HUDEP-2 (cell line): Measurements from ENCODE around the gene CAMTA1.

Experiments used
- DNase-seq, 76 experiments: peaks; one replicate each; lab custom pipeline; 2025; ENCODE audit not compliant: unreplicated experiment in 76 of 76; lab: John Stamatoyannopoulos, UW

CAMTA1 gene

DNA sequence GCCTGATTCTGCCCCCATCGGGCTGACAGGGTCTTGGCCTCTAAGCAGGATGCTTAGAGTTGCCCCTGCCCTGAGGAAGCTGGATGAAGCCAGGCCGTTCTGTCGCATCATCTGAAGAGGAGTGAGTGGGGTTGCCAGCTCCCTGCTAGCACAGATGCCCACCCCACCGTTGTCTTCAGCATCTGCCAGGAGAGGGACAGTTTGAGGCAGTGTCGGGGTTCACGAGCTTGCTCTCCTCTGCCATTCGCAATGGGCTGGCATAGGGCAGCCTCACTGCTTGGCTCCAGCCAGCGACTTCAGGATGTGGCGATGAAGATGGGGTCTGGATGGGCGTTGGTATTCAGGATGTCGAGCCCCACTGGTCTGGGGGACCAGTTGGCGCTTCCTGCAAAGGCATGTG lies 840.1 kb downstream of the CAMTA1 start:
- DNase-seq = no peak

DNA sequence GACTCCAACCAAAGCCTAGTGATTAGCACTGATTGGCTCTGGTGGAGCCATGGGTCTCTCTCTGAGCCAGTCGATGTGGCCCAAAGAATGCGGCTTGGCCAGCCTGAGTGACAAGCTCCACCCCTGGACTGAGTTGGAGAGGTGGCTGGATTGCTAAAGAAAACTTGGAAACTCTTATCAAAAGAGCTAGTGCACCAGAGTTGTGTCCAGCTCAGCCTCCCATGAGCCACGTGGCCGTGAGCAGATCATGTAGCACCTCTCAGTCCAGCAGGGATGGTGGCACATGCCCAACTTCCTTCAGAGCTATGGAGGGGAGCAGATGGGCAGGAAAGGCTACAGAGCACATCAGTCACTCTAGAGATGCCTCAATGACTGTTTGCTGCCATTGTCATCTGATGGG lies 843.0 kb downstream of the CAMTA1 start:
- no peak for DNase-seq

DNA sequence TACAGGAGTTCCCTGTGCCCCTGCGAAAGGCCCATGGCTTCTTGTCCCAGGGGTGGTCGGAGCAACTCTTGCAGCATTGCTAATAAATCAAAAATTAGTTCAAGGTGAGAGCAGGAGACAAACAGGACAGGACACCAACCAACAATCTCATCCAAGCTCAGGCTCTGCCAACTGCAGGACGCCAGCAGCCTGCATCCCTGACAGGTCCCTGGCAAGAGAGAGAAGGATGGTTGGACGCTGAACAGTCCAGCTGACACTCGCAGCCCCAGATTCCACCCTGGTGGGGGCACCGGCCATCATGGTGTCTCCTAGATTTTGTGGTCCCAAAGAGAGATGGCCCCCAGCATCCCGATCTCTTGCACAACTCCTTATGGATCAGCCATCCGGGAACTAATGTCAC lies 843.8 kb downstream of the CAMTA1 start:
- DNase-seq = no peak

DNA sequence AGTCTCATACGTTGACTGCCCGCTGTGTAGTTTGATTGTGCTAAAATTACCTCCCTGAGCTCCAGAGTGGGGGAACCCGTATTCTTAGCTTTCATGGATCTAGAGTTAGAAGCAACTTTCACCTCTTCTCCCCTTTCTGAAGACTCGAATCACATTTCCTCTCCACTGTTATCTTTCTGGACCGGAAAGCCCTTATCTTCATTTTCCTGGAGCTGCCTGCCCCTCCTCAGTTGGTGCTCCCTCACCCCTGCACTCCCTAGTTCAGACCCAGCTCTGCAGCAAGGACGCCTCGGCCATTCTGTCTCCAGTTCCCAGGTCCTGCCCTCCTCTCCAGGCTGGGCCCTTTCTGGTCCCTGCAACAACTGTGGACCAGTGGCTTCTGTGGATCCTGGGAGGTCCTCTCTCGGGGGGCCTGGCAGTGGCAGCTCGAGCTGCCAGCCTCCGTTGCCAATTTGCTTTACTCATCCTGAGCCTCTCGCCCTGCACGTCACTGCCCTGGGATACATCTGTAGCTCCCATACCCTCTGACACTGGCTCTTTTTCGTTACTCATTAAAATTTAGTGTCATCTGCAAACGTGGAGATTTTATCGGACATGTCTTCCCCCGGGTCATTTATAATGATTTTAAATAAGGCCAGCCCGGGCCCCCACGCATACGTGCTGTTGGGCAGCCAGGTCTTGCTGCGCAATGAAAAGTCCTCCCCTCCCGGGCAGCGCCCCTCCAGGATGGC lies 844.4 kb downstream of the CAMTA1 start:
- no peak for DNase-seq

DNA sequence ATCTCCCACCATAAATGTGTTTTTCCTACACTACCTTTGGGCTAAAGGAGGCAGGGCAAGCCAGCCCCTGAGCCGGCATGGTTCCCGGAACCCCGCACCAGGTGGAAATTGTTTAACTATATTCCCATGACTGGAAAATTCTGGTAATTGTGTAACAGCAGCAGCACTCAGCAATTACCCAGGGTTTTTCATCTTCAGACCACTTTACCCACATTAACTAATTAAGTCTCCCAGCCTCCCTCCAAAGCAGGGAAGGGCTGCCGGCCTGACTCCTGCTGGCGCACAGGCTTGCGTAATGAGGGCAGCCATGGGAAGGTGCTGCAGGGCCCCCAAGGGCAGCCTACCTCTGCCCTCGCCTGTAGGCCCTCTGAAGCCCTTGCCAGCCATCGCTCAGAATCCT lies 845.1 kb downstream of the CAMTA1 start:
- no peak for DNase-seq

DNA sequence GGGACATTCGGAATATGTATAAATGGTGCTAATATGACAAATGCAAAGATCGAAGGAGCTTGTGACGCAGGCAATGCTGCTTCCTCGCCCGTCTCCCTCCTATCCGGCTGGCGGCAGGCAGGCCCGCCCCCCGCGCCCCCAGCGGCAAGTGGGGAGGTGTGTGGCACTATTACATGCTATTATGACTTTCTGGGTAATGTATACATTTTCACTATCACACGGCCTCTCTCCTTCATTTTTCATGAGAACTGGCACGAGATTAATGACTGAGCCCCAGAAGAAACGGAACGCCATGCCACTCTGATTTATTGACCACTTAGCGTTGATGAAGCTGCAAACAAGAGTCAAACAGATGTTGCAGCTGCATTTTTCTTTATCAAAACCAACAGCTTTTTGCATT lies 846.9 kb downstream of the CAMTA1 start:
- DNase-seq = no peak

DNA sequence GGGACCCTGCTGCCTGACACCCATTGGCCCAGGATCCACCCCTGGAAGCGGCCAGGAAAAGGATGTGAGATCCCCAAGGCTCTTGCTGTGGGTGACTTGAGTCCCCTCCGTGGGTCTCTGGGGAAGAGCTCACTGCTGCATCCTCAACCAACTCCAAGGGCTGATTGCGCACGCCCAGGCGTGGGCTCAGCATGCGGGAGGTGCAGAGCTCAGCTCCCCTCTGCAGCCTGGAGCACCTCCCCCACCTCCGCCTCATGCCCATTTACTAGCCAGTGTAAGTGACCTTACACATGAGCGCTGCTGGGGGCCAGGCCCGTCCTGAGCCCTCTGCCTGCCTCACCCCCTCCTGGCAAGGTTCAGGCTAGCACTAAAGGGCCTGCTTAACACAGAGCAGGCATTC lies 847.4 kb downstream of the CAMTA1 start:
- DNase-seq = no peak

DNA sequence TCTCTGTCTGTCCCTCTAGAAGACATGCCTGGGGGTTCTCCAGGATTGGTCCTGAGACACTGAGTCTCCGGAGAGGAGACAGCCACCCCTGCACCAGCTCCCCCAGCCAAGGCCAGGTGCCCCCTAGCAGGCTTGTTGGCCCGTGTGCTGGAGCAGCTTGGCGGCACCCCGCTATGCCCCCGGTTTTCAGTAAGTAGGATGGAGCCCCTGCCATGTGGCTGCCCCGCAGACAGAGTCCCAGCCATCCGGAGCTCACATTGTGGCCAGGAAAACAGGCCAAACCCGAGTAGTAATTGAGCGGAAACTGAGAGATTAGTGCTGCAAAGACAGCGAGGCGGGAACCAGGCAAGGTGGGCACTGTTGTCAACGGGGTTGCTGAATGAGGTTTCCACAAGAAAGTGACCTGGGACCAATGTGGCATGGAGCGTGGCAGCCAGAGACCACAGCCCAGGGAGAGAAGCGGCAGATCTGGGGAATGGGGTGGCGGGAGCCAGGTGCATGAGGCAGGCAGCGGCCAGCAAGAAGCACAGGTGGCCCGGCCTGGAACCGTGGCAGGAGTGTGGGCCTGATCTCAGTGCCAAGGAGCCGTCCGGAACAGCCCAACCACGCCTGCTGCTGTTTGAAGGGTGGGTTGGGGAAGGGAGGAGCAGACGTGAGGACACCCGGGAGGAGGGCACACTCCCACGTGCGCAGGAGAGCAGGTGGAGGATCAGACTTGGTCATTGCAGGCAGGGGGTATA lies 848.4 kb downstream of the CAMTA1 start:
- no peak for DNase-seq

DNA sequence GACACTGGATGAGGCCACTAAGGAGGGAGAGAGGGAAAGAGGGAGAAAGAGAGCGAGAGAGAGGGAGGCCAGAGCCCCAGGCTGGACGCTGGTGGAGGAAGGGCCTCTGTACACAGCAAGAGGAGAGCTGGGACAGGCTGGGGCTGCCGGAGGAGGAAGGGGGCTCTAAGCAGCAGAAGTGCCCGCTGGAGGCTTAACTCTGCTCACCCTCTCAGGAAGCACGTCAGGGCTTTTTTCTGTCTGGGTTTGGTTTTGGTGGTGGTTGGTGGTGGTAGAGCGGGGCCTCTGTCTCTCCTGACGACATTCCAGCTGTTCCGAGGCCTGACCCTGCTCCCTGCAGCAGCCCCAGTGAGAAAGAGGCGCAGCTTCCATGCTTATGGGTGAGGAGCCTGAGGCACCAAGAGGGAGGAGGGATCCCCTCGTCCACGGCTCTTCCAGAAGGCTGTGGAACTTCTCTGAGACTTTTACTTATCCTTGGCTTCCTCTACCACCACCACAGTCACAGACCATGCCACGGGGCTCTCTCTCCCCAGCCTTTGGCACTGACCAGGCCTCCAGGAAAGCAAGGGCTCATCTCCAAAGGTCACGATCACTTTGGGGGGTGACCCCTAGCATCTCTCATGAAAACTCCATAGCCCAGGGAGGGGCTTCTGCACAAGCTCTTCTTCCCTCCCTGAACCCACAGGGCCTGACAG lies 849.4 kb downstream of the CAMTA1 start:
- DNase-seq = no peak

DNA sequence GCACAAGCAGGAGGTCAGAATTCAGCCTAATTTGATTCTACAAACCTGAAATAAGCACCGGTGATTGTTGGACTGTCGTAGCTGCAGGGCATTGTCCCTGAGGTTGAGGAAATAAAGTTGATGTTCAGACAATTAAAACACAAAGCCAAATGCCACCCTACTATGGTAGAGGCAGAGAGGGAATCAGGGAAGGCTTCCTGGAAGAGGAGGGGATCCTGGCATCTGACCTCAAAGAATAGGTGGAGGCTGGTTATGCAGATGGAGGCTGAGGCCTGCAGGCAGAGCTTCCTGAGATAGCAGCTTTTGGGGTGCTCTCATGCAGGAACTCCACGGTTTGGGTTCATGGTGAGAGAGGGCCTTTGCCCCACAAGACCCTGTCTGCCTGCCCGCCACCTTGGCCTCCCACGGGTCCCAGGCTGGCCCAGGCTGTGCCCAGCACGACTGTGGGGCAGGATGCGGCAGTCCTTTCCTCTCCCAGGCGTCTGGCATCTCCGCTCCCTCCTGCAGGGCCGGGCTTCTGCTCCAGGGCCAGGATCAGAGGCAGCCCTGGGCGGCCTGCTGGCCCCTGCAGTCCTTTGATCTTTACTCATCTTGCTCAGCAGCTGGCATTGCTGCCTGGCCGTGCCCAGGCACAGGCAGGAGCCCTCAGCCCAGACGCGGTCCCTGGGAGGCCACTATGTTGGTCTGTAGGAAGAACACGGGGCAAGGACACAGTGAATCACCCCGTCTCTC lies 851.7 kb downstream of the CAMTA1 start:
- DNase-seq = no peak

DNA sequence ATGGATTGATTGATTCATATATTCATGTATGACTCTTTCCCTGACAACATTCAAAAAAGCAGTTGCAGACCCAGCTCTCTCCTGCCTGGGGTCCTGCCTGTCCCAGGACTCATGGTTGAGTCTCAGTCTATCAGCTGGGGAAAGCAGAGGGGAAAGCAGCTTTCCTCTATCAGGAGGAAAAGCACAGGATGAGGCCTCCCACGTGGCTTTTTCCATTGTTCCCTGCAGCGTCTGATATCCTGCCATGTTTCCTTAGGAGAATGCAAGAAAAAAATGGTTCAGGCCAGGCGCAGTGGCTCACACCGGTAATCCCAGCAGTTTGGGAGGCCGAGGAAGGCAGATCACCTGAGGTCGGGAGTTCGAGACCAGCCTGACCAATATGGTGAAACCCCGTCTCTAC lies 852.8 kb downstream of the CAMTA1 start:
- DNase-seq = no peak

DNA sequence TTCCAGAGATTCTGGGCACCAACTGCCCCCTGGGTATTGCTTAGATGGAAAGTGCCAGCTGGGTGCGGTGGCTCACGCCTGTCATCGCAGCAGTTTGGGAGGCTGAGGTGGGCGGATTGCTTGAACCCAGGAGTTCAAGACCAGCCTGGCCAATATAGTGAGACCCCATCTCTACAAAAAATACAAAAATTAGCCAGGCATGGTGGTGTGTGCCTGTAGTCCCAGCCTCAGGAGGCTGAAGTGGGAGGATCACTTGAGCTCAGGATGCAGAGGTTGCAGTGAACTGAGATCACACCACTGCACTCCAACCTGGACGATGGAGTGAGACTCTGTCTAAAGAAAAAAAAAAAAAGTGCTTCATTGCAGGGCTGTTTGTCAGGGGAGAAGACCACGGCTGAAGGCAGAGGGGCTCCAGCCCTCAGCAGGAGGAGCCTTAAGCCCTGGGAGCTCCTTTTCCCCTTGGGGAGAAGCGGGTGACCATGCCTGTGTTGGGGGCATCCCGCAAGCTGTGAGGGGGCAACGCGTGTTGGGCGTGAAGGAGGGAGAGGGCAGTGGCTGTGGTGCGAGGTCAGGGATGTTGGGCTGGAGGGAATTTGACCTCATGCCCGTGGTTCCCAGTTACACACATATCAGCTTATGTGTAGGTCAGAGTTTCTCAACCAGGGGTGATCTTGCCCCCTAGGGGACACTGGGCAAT lies 854.3 kb downstream of the CAMTA1 start:
- no peak for DNase-seq

DNA sequence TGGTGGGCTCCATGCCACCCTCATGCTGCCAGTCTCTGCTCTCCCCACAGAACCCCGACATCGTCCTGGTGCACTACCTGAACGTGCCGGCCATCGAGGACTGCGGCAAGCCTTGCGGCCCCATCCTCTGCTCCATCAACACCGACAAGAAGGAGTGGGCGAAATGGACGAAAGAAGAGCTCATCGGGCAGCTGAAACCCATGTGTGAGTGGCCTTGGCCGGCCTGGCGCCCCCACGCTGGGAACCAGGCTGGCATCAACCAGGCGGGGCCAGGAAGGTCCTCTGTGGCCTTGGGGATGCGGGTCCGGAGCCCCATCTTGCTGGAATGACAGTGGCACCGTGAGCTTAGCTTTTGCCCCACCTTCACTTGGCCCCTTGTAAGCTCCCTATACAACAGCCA lies 855.1 kb downstream of the CAMTA1 start:
- no peak for DNase-seq

DNA sequence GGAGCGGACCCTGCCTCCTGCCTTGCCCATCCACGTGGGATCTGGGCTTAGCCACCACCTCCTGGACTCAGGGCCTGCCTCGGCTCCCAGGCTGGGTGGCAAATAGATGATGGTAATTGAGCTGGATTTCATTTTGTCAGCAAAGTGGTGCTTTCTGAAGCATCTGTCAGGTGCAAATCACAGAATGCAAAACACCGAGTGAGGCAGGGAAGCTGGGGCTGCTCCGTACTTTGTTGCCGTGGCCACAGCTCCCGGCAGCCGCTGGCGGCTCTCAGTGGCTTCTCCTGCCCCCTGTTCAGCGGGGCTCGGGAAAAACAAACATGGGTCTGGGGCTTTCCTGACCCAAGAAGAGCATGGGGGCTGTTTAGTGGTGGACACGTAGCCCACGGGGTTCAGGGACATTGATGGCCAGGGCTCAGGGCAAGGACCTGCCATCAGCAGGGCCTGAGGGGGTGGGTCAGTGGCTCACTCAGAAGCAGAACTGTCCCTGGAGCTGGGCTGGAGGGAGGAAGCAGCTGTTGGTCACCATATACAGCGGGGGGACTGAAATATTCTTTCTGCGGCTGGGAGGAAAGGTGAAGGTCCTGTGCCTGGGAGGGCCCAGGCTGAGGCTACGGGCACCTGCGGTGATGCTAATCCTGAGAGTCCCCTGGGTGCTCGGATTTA lies 855.8 kb downstream of the CAMTA1 start:
- DNase-seq = no peak

DNA sequence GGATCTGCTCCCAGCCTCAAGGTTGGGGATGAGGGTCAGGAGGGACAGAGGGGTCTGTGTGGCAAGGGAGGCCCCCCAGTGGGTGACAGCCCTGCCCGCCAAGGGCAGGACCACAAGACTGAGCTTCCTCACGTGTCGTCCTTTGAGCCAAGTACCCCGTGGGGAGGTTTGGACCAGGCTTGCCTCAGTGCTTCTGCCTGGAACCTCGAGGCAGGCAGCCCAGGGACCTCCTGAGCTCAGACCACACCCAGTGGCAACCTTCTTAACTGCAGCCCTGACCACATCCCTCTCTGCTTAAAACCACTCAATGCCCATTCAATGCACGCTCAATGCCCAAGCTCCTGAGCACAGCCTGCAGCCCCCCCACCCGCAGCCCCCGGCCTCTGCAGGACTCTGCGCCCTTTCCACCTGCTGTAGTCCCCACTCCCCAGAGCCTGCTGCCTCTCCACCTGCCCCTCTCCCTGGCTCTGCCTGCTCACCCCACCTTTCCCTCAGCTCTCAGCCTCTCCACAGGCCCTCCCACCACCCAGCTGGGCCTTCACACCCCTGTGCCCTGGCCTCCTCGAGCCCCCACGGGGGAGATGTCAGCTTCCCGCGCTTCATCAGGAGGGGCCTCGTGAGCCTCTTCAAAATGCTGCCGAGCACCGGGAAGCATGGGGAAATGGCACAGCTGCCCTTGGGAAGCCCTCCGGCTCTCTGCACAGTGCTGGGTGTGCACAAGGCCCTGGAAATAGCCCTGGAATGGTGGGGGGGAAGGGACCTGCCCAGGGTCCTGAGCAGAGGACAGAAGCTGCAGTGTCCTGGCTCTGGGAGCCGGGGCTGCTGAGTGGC lies 856.5 kb downstream of the CAMTA1 start:
- no peak for DNase-seq

DNA sequence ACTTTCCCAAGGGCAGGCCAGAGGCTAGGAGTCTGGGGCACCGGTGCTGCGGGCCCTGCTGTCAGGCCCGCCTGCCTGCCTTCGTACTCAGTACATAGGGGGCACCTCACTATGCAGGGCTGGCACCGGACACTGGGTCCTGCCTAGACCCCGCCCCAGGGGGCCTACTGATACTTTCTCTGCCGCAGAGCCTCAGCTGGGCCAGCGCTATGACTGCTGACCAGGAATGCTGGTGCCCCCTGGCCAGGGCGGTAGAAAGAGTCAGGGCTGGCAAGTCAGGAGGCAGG lies 857.1 kb downstream of the CAMTA1 start:
- DNase-seq = no peak

DNA sequence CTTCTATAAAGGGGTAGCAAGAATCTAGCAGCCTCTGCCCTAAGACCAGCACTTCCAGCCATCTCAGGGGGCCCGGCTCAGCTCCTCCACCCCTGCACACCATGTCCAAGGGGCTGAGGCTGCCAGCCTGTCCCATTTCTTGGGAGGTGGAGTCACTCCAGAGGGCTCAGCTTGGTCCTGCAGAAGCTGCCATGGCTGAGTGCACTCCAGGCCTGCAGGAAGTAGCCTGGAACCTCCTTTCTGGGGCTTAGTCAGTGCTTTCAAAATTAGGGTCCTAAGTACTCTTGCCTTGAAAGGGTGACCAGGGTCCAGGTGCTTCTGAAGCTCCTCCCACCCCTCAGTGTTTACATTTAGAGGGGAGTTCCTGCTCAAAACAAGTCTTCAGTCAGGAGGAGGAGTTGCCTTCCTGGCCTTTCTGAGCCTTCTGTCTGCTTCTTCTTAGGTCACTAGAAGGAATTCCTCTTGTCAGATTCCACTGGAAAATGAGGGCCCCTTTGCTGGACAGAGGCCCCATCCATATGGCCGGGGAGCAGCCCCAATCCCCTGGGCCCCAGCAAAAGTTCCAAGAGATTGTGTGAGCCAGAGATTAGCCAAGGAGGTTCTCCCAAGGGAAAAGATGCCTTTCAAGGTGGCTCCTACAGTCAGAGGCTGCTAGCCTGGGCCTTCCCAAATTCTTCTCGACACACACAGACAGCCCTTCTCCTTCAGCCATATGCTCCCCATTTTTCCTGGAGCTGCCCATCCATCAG lies 857.7 kb downstream of the CAMTA1 start:
- DNase-seq = no peak

DNA sequence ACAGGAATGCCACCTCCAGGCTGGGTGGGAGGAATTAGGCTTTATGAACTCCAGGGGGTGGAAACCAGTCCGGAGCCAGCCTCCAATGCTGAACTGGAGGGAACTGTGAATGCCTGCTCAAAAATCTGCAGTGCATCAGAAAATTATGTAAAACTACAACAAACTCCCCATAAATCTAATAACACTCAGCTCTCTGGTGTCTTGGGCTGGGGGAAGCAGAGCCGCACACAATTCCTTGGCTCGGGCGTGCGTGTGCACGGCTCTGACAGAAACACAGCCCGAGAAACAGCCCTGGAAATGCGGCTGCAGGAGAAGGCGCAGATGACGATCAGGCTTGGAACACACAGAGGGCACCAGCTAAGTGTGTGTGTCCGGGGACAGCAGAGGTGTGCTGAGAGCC lies 858.3 kb downstream of the CAMTA1 start:
- DNase-seq = no peak

DNA sequence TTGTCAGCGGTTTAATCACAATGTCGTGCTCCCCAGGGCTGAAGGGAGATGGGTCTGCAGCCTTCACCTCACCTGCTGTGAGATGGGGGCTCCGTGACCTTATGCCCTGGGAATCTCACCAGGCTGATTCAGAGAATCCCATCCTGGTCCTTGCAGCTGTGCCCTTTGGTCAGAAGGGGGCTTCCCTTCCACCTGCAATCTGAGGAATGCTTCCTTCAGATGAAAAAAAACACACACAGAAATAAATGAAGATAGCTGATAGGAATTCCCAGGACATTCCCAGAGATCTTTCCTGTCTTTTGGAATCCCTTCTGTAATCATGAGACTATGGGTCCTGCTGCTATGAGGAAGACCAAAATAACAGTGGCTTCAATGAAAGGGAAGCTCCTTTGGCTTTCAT lies 858.8 kb downstream of the CAMTA1 start:
- DNase-seq = no peak
